AG09319 (cell line): ENCODE data around the gene SBF2.
A peak's percentile ranks its signal among the peaks of the same experiment; 100 is the strongest.
"Not testable (repeated sequence)": the region's sequence is repeated elsewhere in the genome, so short reads cannot be mapped to it uniquely, and the experiment has no call there.

Source experiments
- DNase-seq: peaks from one replicate; pipeline ENCODE4 v3.0.0-alpha.2; 2010; ENCODE audit warnings: low read depth; ENCODE audit errors: extremely low read depth
- CTCF ChIP-seq: IDR thresholded peaks from 2 replicates; pipeline ENCODE4 v1.5.1; 2011; ENCODE audit warnings: low read depth, mild to moderate bottlenecking, inconsistent platforms, low read length, moderate library complexity

The SBF2 gene

GRCh38 chr11:10017050-10017449, 277.0 kb downstream of the SBF2 start:
- DNase-seq, result no peak
- TF ChIP-seq CTCF, result no peak

GRCh38 chr11:10012068-10012467, 282.0 kb downstream of the SBF2 start:
- no peak for DNase-seq
- no peak for TF ChIP-seq CTCF

GRCh38 chr11:10005955-10006525, 288.0 kb downstream of the SBF2 start:
- no peak for DNase-seq
- no peak for TF ChIP-seq CTCF

GRCh38 chr11:10004526-10005113, 289.4 kb downstream of the SBF2 start:
- DNase-seq, result no peak
- no peak for TF ChIP-seq CTCF

GRCh38 chr11:10002221-10002620, 291.8 kb downstream of the SBF2 start:
- no peak for DNase-seq
- no peak for TF ChIP-seq CTCF

- no peak for TF ChIP-seq CTCF
- DNase-seq, result no peak
Observed at GRCh38 chr11:9992306-9992705, 301.7 kb downstream of the SBF2 start.

GRCh38 chr11:9990221-9990973, 303.6 kb downstream of the SBF2 start:
- no peak for DNase-seq
- TF ChIP-seq CTCF, result peak; percentile 21

GRCh38 chr11:9987303-9987702, 306.7 kb downstream of the SBF2 start:
- not testable (repeated sequence) for DNase-seq
